T-helper 17 cell (primary cell): ENCODE data around the gene ZFAND3. TPM values are rescaled to one million over a fixed set of nuclear protein-coding genes. Genes with fewer than 3 reads are reported as not detected.

Source experiments
- ATAC-seq: fragments of 150-1000 bp; cut with Tn5 transposase; 2 replicates; pipeline ENCODE4 v1.10.0; 2021; ENCODE audit warnings: mild to moderate bottlenecking, moderate library complexity
- DNase-seq, 3 donors: peaks; one replicate each; pipeline versions ENCODE4 v3.0.0 to v3.0.0-alpha.2; 2020 to 2021
- H3K9me3 ChIP-seq: one replicate; pipeline ENCODE4 v1.7.0; 2013; ENCODE audit warnings: low read length, mild to moderate bottlenecking; ENCODE audit not compliant: control insufficient read depth, poor library complexity, severe bottlenecking
- H3K27ac Mint-ChIP-seq: one replicate; pipeline ENCODE4 v1.8.0; 2022; ENCODE audit warnings: mild to moderate bottlenecking, moderate library complexity, mixed read lengths
- H3K27me3 Mint-ChIP-seq: one replicate; pipeline ENCODE4 v1.8.0; 2022; ENCODE audit warnings: mixed read lengths
- H3K36me3 Mint-ChIP-seq: one replicate; pipeline ENCODE4 v1.8.0; 2022; ENCODE audit warnings: low read depth, mixed read lengths
- H3K4me1 Mint-ChIP-seq: one replicate; pipeline ENCODE4 v1.8.0; 2022; ENCODE audit warnings: mild to moderate bottlenecking, mixed read lengths
- H3K4me3 Mint-ChIP-seq: one replicate; pipeline ENCODE4 v1.8.0; 2022; ENCODE audit warnings: mild to moderate bottlenecking, moderate library complexity, mixed read lengths
- total RNA-seq, 4 donors: library from RNA in 2 of 4; stranded (reverse) in 2 of 4; gene quantifications; one replicate each; pipeline ENCODE4 v1.2.3 and lab custom pipeline; 2022 to 2026

The ZFAND3 gene
- total RNA-seq, 2 donors from 2014 or later: 48.6 to 61.0 TPM

- H3K27ac Mint-ChIP-seq: peak overlapping the region; percentile 45
- ATAC-seq: no peak
These were observed 365.7 kb downstream of the ZFAND3 start for GRCh38 chr6:38185244-38185643.

GRCh38 chr6:38185752-38186151 lies 366.2 kb downstream of the ZFAND3 start:
- no peaks in the 10 kb centered on the region for H3K27me3 Mint-ChIP-seq
- no peak for DNase-seq
- no peak overlapping the region for H3K4me3 Mint-ChIP-seq
- ATAC-seq: no peak
- peaks cover 18% of the 10 kb centered on the region for H3K4me1 Mint-ChIP-seq
- peak overlapping the region; percentile 45 for H3K27ac Mint-ChIP-seq
- no peaks in the 10 kb centered on the region for H3K9me3 ChIP-seq
- peaks cover 8% of the 10 kb centered on the region for H3K36me3 Mint-ChIP-seq

More at GRCh38 chr6:38185244-38185643, 365.7 kb downstream of the ZFAND3 start:
- Mint-ChIP-seq H3K27me3 (no peaks in the 10 kb centered on the region), H3K4me1 (peaks cover 18% of the 10 kb centered on the region), H3K4me3 (no peak overlapping the region), H3K36me3 (peaks cover 8% of the 10 kb centered on the region)
- no peak for DNase-seq
- no peaks in the 10 kb centered on the region for H3K9me3 ChIP-seq

GRCh38 chr6:38187325-38187724 lies 367.8 kb downstream of the ZFAND3 start:
- peaks cover 14% of the 10 kb centered on the region for H3K4me1 Mint-ChIP-seq
- no peak for DNase-seq
- H3K36me3 Mint-ChIP-seq: peaks cover 8% of the 10 kb centered on the region
- H3K4me3 Mint-ChIP-seq: no peak overlapping the region
- no peak for ATAC-seq
- H3K9me3 ChIP-seq: no peaks in the 10 kb centered on the region
- H3K27ac Mint-ChIP-seq: peak overlapping the region; percentile 43
- no peaks in the 10 kb centered on the region for H3K27me3 Mint-ChIP-seq

- Mint-ChIP-seq H3K27me3 (no peaks in the 10 kb centered on the region), H3K4me3 (no peak overlapping the region), H3K4me1 (peaks cover 14% of the 10 kb centered on the region), H3K36me3 (peaks cover 8% of the 10 kb centered on the region), H3K27ac (no peak overlapping the region)
- no peak for ATAC-seq
- DNase-seq: no peak
- no peaks in the 10 kb centered on the region for H3K9me3 ChIP-seq
These were observed 368.5 kb downstream of the ZFAND3 start for GRCh38 chr6:38187811-38188590.

GRCh38 chr6:38188677-38189335 lies 369.3 kb downstream of the ZFAND3 start:
- Mint-ChIP-seq H3K4me1 (peaks cover 14% of the 10 kb centered on the region), H3K27me3 (no peaks in the 10 kb centered on the region), H3K36me3 (peaks cover 9% of the 10 kb centered on the region), H3K27ac (peak overlapping the region; percentile 56), H3K4me3 (no peak overlapping the region)
- H3K9me3 ChIP-seq: no peaks in the 10 kb centered on the region
- ATAC-seq (no peak), DNase-seq (no peak)

- Mint-ChIP-seq H3K4me1 (peaks cover 15% of the 10 kb centered on the region), H3K27ac (no peak overlapping the region), H3K36me3 (peaks cover 9% of the 10 kb centered on the region), H3K4me3 (no peak overlapping the region), H3K27me3 (no peaks in the 10 kb centered on the region)
- DNase-seq: no peak
- no peak for ATAC-seq
- H3K9me3 ChIP-seq: no peaks in the 10 kb centered on the region
These were observed 371.9 kb downstream of the ZFAND3 start for GRCh38 chr6:38191418-38191817.

GRCh38 chr6:38192011-38192410 lies 372.5 kb downstream of the ZFAND3 start:
- H3K27me3 Mint-ChIP-seq: no peaks in the 10 kb centered on the region
- no peaks in the 10 kb centered on the region for H3K9me3 ChIP-seq
- no peak overlapping the region for H3K4me3 Mint-ChIP-seq
- no peak overlapping the region for H3K27ac Mint-ChIP-seq
- DNase-seq: no peak
- peaks cover 13% of the 10 kb centered on the region for H3K4me1 Mint-ChIP-seq
- peaks cover 9% of the 10 kb centered on the region for H3K36me3 Mint-ChIP-seq
- ATAC-seq: no peak

GRCh38 chr6:38192487-38192886 lies 373.0 kb downstream of the ZFAND3 start:
- DNase-seq (no peak), ATAC-seq (no peak)
- Mint-ChIP-seq H3K4me3 (no peak overlapping the region), H3K27ac (no peak overlapping the region), H3K4me1 (peaks cover 9% of the 10 kb centered on the region), H3K27me3 (no peaks in the 10 kb centered on the region), H3K36me3 (peaks cover 5% of the 10 kb centered on the region)
- no peaks in the 10 kb centered on the region for H3K9me3 ChIP-seq

GRCh38 chr6:38193051-38193450 lies 373.5 kb downstream of the ZFAND3 start:
- ATAC-seq: no peak

GRCh38 chr6:38193481-38194281 lies 374.2 kb downstream of the ZFAND3 start:
- no peaks in the 10 kb centered on the region for H3K9me3 ChIP-seq
- H3K36me3 Mint-ChIP-seq: peaks cover 6% of the 10 kb centered on the region
- H3K4me1 Mint-ChIP-seq: peaks cover 8% of the 10 kb centered on the region
- H3K4me3 Mint-ChIP-seq: no peak overlapping the region
- ATAC-seq: no peak
- H3K27ac Mint-ChIP-seq: peak overlapping the region; percentile 45
- DNase-seq: no peak
- no peaks in the 10 kb centered on the region for H3K27me3 Mint-ChIP-seq

More at GRCh38 chr6:38193051-38193450, 373.5 kb downstream of the ZFAND3 start:
- no peak for DNase-seq
- Mint-ChIP-seq H3K27ac (no peak overlapping the region), H3K4me1 (peaks cover 8% of the 10 kb centered on the region), H3K4me3 (no peak overlapping the region), H3K27me3 (no peaks in the 10 kb centered on the region), H3K36me3 (peaks cover 6% of the 10 kb centered on the region)
- no peaks in the 10 kb centered on the region for H3K9me3 ChIP-seq

- no peaks in the 10 kb centered on the region for H3K9me3 ChIP-seq
- DNase-seq (no peak), ATAC-seq (no peak)
- H3K36me3 Mint-ChIP-seq: peaks cover 4% of the 10 kb centered on the region
- peak overlapping the region; percentile 45 for H3K27ac Mint-ChIP-seq
- H3K4me3 Mint-ChIP-seq: no peak overlapping the region
- H3K4me1 Mint-ChIP-seq: peaks cover 7% of the 10 kb centered on the region
- H3K27me3 Mint-ChIP-seq: no peaks in the 10 kb centered on the region
These were observed 374.7 kb downstream of the ZFAND3 start for GRCh38 chr6:38194282-38194572.

- Mint-ChIP-seq H3K27me3 (no peaks in the 10 kb centered on the region), H3K27ac (no peak overlapping the region), H3K4me1 (peaks cover 7% of the 10 kb centered on the region), H3K36me3 (peaks cover 4% of the 10 kb centered on the region), H3K4me3 (no peak overlapping the region)
- DNase-seq: no peak
- no peaks in the 10 kb centered on the region for H3K9me3 ChIP-seq
- ATAC-seq: no peak
These were observed 375.1 kb downstream of the ZFAND3 start for GRCh38 chr6:38194589-38194988.

GRCh38 chr6:38195113-38195635 lies 375.6 kb downstream of the ZFAND3 start:
- no peaks in the 10 kb centered on the region for H3K27me3 Mint-ChIP-seq
- H3K9me3 ChIP-seq: no peaks in the 10 kb centered on the region
- H3K4me1 Mint-ChIP-seq: peaks cover 7% of the 10 kb centered on the region
- H3K27ac Mint-ChIP-seq: no peak overlapping the region
- peaks cover 4% of the 10 kb centered on the region for H3K36me3 Mint-ChIP-seq
- no peak for DNase-seq
- no peak overlapping the region for H3K4me3 Mint-ChIP-seq
- ATAC-seq: no peak
